ENCODE results near the gene SKIL.

The SKIL gene

GRCh38 chr3:170438836-170439235 lies 81.3 kb downstream of the SKIL start:
- FAIRE-seq, result no peak

GRCh38 chr3:170440344-170440743 lies 82.8 kb downstream of the SKIL start:
- no peak for FAIRE-seq

- FAIRE-seq, result no peak
Measured at GRCh38 chr3:170441412-170441811, 83.9 kb downstream of the SKIL start.

- FAIRE-seq, result no peak
Measured at GRCh38 chr3:170442947-170443346, 85.4 kb downstream of the SKIL start.

GRCh38 chr3:170443457-170443856 lies 85.9 kb downstream of the SKIL start:
- FAIRE-seq, result no peak

Measured in TTC549 (cell line).